ENCODE data around the gene C1orf159.

Gene C1orf159

DNA sequence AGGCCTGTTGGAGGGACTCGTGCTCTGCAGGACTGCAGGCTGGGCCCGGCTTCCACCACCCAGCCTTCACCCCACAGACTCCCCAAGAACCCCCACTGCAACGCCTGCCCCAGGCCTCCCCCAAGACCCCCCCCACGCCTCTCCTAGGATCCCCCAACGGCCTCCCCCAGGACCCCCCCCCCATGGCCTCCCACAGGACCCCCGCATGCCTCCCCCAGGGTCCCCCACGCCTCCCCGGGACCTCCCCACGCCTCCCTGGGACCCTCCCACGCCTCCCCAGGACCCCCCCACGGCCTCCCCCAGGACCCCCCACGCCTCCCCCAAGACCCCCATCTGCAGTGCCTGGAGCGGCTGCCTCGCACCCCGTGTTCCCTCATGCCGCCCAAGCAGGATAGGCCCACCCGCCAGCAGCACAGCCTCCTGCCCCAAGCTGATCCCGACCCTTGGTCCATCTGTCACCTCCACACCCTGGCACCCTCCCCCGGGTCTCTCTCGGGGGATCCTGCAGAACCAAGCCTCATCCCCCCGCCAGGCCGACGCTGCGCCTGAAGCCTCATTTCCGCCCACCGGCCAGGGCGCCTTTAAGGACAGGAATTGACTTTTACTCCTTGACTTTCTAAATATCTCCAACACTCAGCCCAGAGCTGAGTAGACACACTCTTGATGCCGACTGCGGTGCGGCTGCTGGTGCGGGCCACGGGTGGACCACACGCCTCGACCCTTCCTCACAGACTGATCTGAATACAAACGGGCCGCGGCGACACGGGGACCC is 27.7 kb downstream of the C1orf159 start:
- H3K4me3 ChIP-seq (ENCODE audit: control insufficient read depth, low read depth, low read length), result no peak overlapping the region
- TF ChIP-seq, protein P1, sequence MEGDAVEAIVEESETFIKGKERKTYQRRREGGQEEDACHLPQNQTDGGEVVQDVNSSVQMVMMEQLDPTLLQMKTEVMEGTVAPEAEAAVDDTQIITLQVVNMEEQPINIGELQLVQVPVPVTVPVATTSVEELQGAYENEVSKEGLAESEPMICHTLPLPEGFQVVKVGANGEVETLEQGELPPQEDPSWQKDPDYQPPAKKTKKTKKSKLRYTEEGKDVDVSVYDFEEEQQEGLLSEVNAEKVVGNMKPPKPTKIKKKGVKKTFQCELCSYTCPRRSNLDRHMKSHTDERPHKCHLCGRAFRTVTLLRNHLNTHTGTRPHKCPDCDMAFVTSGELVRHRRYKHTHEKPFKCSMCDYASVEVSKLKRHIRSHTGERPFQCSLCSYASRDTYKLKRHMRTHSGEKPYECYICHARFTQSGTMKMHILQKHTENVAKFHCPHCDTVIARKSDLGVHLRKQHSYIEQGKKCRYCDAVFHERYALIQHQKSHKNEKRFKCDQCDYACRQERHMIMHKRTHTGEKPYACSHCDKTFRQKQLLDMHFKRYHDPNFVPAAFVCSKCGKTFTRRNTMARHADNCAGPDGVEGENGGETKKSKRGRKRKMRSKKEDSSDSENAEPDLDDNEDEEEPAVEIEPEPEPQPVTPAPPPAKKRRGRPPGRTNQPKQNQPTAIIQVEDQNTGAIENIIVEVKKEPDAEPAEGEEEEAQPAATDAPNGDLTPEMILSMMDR (IDR thresholded peaks at IDR 0.05; ENCODE audit: control insufficient read depth, insufficient read depth, low read depth, low read length, missing control alignments), result no peak
- no peak for DNase-seq (ENCODE audit: low read depth)

GRCh38 chr1:1087351-1088028 is 28.4 kb downstream of the C1orf159 start:
- H3K4me3 ChIP-seq (ENCODE audit: control insufficient read depth, low read depth, low read length), result no peak overlapping the region
- TF ChIP-seq, protein P1 (IDR thresholded peaks at IDR 0.05; ENCODE audit: control insufficient read depth, insufficient read depth, low read depth, low read length, missing control alignments), result no peak
- no peak for DNase-seq (ENCODE audit: low read depth)

GRCh38 chr1:1086911-1087341 is 29.0 kb downstream of the C1orf159 start:
- TF ChIP-seq, protein P1 (IDR thresholded peaks at IDR 0.05; ENCODE audit: control insufficient read depth, insufficient read depth, low read depth, low read length, missing control alignments), result no peak
- no peak for DNase-seq (ENCODE audit: low read depth)
- H3K4me3 ChIP-seq (ENCODE audit: control insufficient read depth, low read depth, low read length), result no peak overlapping the region

DNA sequence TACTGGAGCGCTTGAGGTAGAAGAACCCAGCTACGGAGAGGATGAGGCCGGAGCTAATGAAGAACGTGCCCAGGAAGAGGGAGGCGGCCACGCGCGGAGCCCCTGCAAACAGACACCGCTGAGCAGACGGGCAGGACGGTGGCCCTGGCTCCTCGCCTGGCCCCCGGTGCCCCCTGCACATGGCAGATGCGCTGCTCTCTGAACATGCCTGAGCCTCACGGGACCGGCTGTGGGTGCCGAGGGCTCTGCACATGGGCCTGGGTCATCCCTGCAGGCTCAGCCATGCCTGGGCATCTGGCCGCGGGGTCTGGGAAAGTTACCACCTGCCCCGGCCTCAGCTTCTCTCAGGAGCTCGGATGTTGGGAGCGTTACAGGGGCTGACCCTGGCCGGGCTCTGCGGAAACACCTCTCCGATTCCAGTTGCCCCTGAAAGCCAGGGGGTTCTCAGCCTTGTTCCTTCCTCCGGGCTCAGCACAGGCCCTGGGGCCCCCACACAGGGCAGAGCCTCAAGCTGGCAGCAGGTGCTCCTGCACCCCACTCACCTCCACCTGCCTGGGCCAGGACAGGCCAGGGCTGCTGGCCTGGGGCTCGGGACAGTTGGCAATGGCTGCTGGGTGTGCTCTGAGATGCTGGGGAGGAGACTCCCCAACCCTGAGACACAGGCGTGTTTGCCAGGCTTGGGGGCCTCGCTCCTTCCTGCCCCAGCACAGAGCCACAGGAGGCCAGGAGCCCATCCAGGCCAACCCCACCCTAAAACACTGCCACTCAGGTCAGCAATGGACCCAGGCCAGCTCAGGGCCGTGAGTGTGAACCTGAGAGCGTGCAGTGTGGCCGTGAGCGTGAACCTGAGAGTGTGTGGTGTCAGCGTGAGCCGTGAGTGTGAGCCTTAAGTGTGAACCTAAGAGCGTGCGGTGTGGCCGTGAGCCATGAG is 29.7 kb downstream of the C1orf159 start:
- no peak for DNase-seq (ENCODE audit: low read depth)
- no peak overlapping the region for H3K4me3 ChIP-seq (ENCODE audit: control insufficient read depth, low read depth, low read length)
- TF ChIP-seq, protein P1 (IDR thresholded peaks at IDR 0.05; ENCODE audit: control insufficient read depth, insufficient read depth, low read depth, low read length, missing control alignments), result no peak

- H3K4me3 ChIP-seq (ENCODE audit: control insufficient read depth, low read depth, low read length), result no peak overlapping the region
- TF ChIP-seq, protein P1 (IDR thresholded peaks at IDR 0.05; ENCODE audit: control insufficient read depth, insufficient read depth, low read depth, low read length, missing control alignments), result no peak
- no peak for DNase-seq (ENCODE audit: low read depth)
Observed at GRCh38 chr1:1085171-1085841, 30.6 kb downstream of the C1orf159 start.

Data from AG09309 (cell line).